GM21447 (cell line): ENCODE results near the gene BAIAP3.

Source experiments
- ATAC-seq: cut with Tn5 transposase; IDR thresholded peaks from one replicate; pipeline ENCODE4 v1.9.1; 2021; ENCODE audit not compliant: unreplicated experiment

BAIAP3 gene

GRCh38 chr16:1362807-1363206 is 29.4 kb downstream of the BAIAP3 start:
- ATAC-seq = no peak

GRCh38 chr16:1363501-1364041 is 30.1 kb downstream of the BAIAP3 start:
- ATAC-seq = no peak

GRCh38 chr16:1364510-1364909 is 31.1 kb downstream of the BAIAP3 start:
- ATAC-seq = no peak

- no peak for ATAC-seq
Measured at GRCh38 chr16:1366060-1366711, 32.7 kb downstream of the BAIAP3 start.

GRCh38 chr16:1366712-1367299 is 33.4 kb downstream of the BAIAP3 start:
- no peak for ATAC-seq

GRCh38 chr16:1367486-1368174 is 34.2 kb downstream of the BAIAP3 start:
- ATAC-seq = no peak

GRCh38 chr16:1371054-1371978 is 37.9 kb downstream of the BAIAP3 start:
- ATAC-seq = no peak

GRCh38 chr16:1372292-1372950 is 39.0 kb downstream of the BAIAP3 start:
- no peak for ATAC-seq

GRCh38 chr16:1374418-1375297 is 41.2 kb downstream of the BAIAP3 start:
- no peak for ATAC-seq

GRCh38 chr16:1375298-1375640 is 41.8 kb downstream of the BAIAP3 start:
- ATAC-seq = no peak

GRCh38 chr16:1375741-1376410 is 42.4 kb downstream of the BAIAP3 start:
- no peak for ATAC-seq

GRCh38 chr16:1377406-1378010 is 44.1 kb downstream of the BAIAP3 start:
- ATAC-seq = no peak

GRCh38 chr16:1378087-1378803 is 44.8 kb downstream of the BAIAP3 start:
- ATAC-seq = no peak

- no peak for ATAC-seq
Measured at GRCh38 chr16:1378804-1379303, 45.4 kb downstream of the BAIAP3 start.

- no peak for ATAC-seq
Measured at GRCh38 chr16:1379304-1380076, 46.0 kb downstream of the BAIAP3 start.

GRCh38 chr16:1380195-1380594 is 46.8 kb downstream of the BAIAP3 start:
- ATAC-seq = no peak
